ENCODE results near the gene TRPC5OS. TPM values are rescaled to one million over a fixed set of nuclear protein-coding genes. Genes with fewer than 3 reads are reported as not detected.

TRPC5OS gene
- total RNA-seq, 1 donor from 2014 or later: not detected

- Histone ChIP-seq H3K27ac (replicated peaks) (no peak overlapping the region), H3K4me1 (no peaks in the 10 kb centered on the region), H3K9me3 (replicated peaks) (no peaks in the 10 kb centered on the region), H3K36me3 (no peaks in the 10 kb centered on the region), H3K4me3 (no peak overlapping the region), H3K27me3 (ENCODE audit: low read depth) (no peaks in the 10 kb centered on the region)
- DNase-seq: no peak
- intact Hi-C loops (cut with micrococcal nuclease): no loop called here
- TF ChIP-seq CTCF (IDR thresholded peaks at IDR 0.05; ENCODE audit: borderline replicate concordance): no peak
Measured at GRCh38 chrX:111861605-111862004, 14.4 kb upstream of the TRPC5OS start.

GRCh38 chrX:111867236-111867635, 8.7 kb upstream of the TRPC5OS start:
- intact Hi-C loops (cut with micrococcal nuclease): no loop called here
- Histone ChIP-seq H3K36me3 (no peaks in the 10 kb centered on the region), H3K27ac (replicated peaks) (no peak overlapping the region), H3K4me3 (no peak overlapping the region), H3K4me1 (peaks cover 4% of the 10 kb centered on the region), H3K27me3 (ENCODE audit: low read depth) (no peaks in the 10 kb centered on the region), H3K9me3 (replicated peaks) (no peaks in the 10 kb centered on the region)
- DNase-seq: no peak
- no peak for TF ChIP-seq CTCF (IDR thresholded peaks at IDR 0.05; ENCODE audit: borderline replicate concordance)

GRCh38 chrX:111868726-111869638, 7.0 kb upstream of the TRPC5OS start:
- H3K27ac ChIP-seq (replicated peaks): no peak overlapping the region
- H3K27me3 ChIP-seq (ENCODE audit: low read depth): no peaks in the 10 kb centered on the region
- intact Hi-C loops (cut with micrococcal nuclease): no loop called here
- H3K4me1 ChIP-seq: peaks cover 4% of the 10 kb centered on the region
- no peaks in the 10 kb centered on the region for H3K9me3 ChIP-seq (replicated peaks)
- TF ChIP-seq CTCF (IDR thresholded peaks at IDR 0.05; ENCODE audit: borderline replicate concordance): no peak
- H3K4me3 ChIP-seq: no peak overlapping the region
- H3K36me3 ChIP-seq: no peaks in the 10 kb centered on the region
- no peak for DNase-seq

GRCh38 chrX:111869639-111870034, 6.3 kb upstream of the TRPC5OS start:
- no peak overlapping the region for H3K4me3 ChIP-seq
- peaks cover 4% of the 10 kb centered on the region for H3K4me1 ChIP-seq
- H3K9me3 ChIP-seq (replicated peaks): no peaks in the 10 kb centered on the region
- H3K36me3 ChIP-seq: no peaks in the 10 kb centered on the region
- no peak for DNase-seq
- TF ChIP-seq CTCF (IDR thresholded peaks at IDR 0.05; ENCODE audit: borderline replicate concordance): peak; percentile 72
- no peaks in the 10 kb centered on the region for H3K27me3 ChIP-seq (ENCODE audit: low read depth)
- no peak overlapping the region for H3K27ac ChIP-seq (replicated peaks)
- intact Hi-C loops (cut with micrococcal nuclease): no loop called here

DNA sequence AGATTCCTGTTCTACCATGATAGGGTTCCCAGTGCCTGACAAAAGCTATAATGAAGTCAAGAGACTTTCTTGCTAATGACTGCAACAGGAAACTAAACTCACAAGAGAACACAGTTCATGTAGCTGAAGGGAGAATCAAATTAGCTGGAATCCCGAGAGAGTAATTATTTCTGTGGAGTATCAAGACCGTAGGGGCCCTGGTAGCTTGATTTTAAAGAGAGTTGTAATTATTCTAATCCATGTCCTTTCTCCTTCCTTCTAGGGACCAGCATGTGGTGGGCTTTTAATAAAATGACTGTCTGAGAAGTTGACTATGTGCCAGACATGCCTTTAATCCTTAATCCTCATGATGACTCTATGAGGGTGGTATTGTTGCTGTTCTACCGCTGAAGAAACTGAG, 1.7 kb upstream of the TRPC5OS start:
- intact Hi-C loops (cut with micrococcal nuclease): no loop called here
- no peak overlapping the region for H3K27ac ChIP-seq (replicated peaks)
- DNase-seq: no peak
- no peak for TF ChIP-seq CTCF (IDR thresholded peaks at IDR 0.05; ENCODE audit: borderline replicate concordance)
- H3K36me3 ChIP-seq: no peaks in the 10 kb centered on the region
- no peaks in the 10 kb centered on the region for H3K27me3 ChIP-seq (ENCODE audit: low read depth)
- no peaks in the 10 kb centered on the region for H3K9me3 ChIP-seq (replicated peaks)
- H3K4me3 ChIP-seq: no peak overlapping the region
- H3K4me1 ChIP-seq: peaks cover 3% of the 10 kb centered on the region
